A673 (cell line): ENCODE measurements around the gene CNN2. TPM values are rescaled to one million over a fixed set of nuclear protein-coding genes. Genes with fewer than 3 reads are reported as not detected.

Experiments
- BruUV-seq: library from RNA; stranded (reverse); fragments of 400-500 nt; replicated peaks from 2 replicates; lab custom pipeline; 2021; lab: Mats Ljungman, UMichigan
- CTCF ChIA-PET: fragments of 300-600 bp; sonication (Branson Sonifier 250); formaldehyde crosslinking; loops from one replicate; lab custom pipeline; 2022; ENCODE audit warnings: antibody characterized with exemption; lab: Charles Lee
- POLR2A ChIA-PET: fragments of 300-600 bp; sonication (Branson Sonifier 250); formaldehyde crosslinking; loops from one replicate; lab custom pipeline; 2022; ENCODE audit warnings: antibody characterized with exemption; ENCODE audit not compliant: low non-redundant PET; lab: Charles Lee
- DNase-seq: peaks from one replicate; pipeline ENCODE4 v3.0.0-alpha.2; 2015; ENCODE audit warnings: low spot score
- H3K27ac ChIP-seq: fragments of 200-600 bp; sonication (generic); 2 replicates; pipeline ENCODE4 v1.5.1; 2016; ENCODE audit warnings: mixed run types, low read depth, mild to moderate bottlenecking, mixed read lengths, antibody characterized with exemption, low read length; ENCODE audit not compliant: poor library complexity, severe bottlenecking
- H3K27me3 ChIP-seq: fragments of 200-600 bp; sonication (generic); replicated peaks from 2 replicates; pipeline ENCODE4 v1.6.1; 2017; ENCODE audit warnings: mixed run types, low read depth, mild to moderate bottlenecking, mixed read lengths, antibody characterized with exemption, low read length; ENCODE audit not compliant: insufficient read depth, poor library complexity
- H3K36me3 ChIP-seq: fragments of 200-600 bp; sonication (generic); 2 replicates; pipeline ENCODE4 v1.6.1; 2016; ENCODE audit warnings: mixed run types, mild to moderate bottlenecking, mixed read lengths, antibody characterized with exemption, low read length; ENCODE audit not compliant: insufficient read depth, poor library complexity, severe bottlenecking
- H3K4me1 ChIP-seq: fragments of 200-600 bp; sonication (generic); 2 replicates; pipeline ENCODE4 v1.6.1; 2017; ENCODE audit warnings: mixed run types, mild to moderate bottlenecking, mixed read lengths, antibody characterized with exemption, low read length; ENCODE audit not compliant: insufficient read depth, poor library complexity, severe bottlenecking
- H3K4me3 ChIP-seq: fragments of 200-600 bp; sonication (generic); 2 replicates; pipeline ENCODE4 v1.5.1; 2016; ENCODE audit warnings: low read depth, mixed run types, mild to moderate bottlenecking, mixed read lengths, low read length; ENCODE audit not compliant: poor library complexity, severe bottlenecking
- H3K9me3 ChIP-seq: fragments of 200-600 bp; sonication (generic); 2 replicates; pipeline ENCODE4 v1.6.1; 2016; ENCODE audit warnings: mixed run types, low read depth, mild to moderate bottlenecking, mixed read lengths, antibody characterized with exemption, low read length; ENCODE audit not compliant: poor library complexity, severe bottlenecking
- CTCF ChIP-seq: fragments of 300-800, 200-600 bp; sonication (generic); conservative IDR thresholded peaks from 2 replicates; pipeline ENCODE4 v1.5.1; 2017; ENCODE audit warnings: low read depth, mild to moderate bottlenecking, antibody characterized with exemption, low read length, moderate library complexity, mixed read lengths
- EZH2 ChIP-seq: fragments of 200-600 bp; sonication (generic); IDR thresholded peaks from 2 replicates; pipeline ENCODE4 v1.6.1; 2017; ENCODE audit warnings: borderline replicate concordance, low read depth, mild to moderate bottlenecking, mixed read lengths, antibody characterized with exemption, low read length; ENCODE audit not compliant: poor library complexity, severe bottlenecking
- intact Hi-C: fragments of 100-400 bp; cut with micrococcal nuclease; formaldehyde crosslinking; loops from one replicate; pipeline ENCODE4 v1.10.0; 2022; ENCODE audit not compliant: unreplicated experiment
- total RNA-seq: library from RNA; stranded (reverse); gene quantifications from 2 replicates; pipeline ENCODE4 v1.2.3, GENCODE V29; 2021

CNN2 gene
- total RNA-seq, 1 experiment from 2014 or later, result 112 TPM

GRCh38 chr19:991174-991931, 35.1 kb upstream of the CNN2 start:
- Histone ChIP-seq H3K27me3 (peaks cover 3% of the 10 kb centered on the region), H3K9me3 (no peaks in the 10 kb centered on the region), H3K36me3 (peaks cover 32% of the 10 kb centered on the region), H3K4me3 (no peak overlapping the region), H3K27ac (no peak overlapping the region), H3K4me1 (peaks cover 9% of the 10 kb centered on the region)
- BruUV-seq, result no TSS peak
- ChIA-PET POLR2A (interaction anchor here (0.6 kb wide), 1 partner anchor 276 kb away, joined by 3 read pairs; no protein-coding TSS in a partner anchor), CTCF (interaction anchor here (0.6 kb wide), 1 partner anchor 122 kb away, joined by 3 read pairs; no protein-coding TSS in a partner anchor)
- TF ChIP-seq CTCF (no peak), EZH2 (no peak)
- intact Hi-C loops, result no loop called here
- no peak for DNase-seq

- no peak overlapping the region for H3K4me3 ChIP-seq
- no peaks in the 10 kb centered on the region for H3K9me3 ChIP-seq
- H3K27me3 ChIP-seq, result peaks cover 11% of the 10 kb centered on the region
- intact Hi-C loops, result no loop called here
- CTCF ChIA-PET, result no interaction called here
- no peak for DNase-seq
- POLR2A ChIA-PET, result no interaction called here
- H3K27ac ChIP-seq, result no peak overlapping the region
- no TSS peak for BruUV-seq
- TF ChIP-seq CTCF (no peak), EZH2 (no peak)
- peaks cover 12% of the 10 kb centered on the region for H3K4me1 ChIP-seq
- H3K36me3 ChIP-seq, result peaks cover 25% of the 10 kb centered on the region
These were observed 34.3 kb upstream of the CNN2 start for GRCh38 chr19:991932-992669.

- POLR2A ChIA-PET, result interaction anchor here (0.6 kb wide), 1 partner anchor 99 kb away, joined by 3 read pairs; no protein-coding TSS in a partner anchor
These were observed 33.7 kb upstream of the CNN2 start for GRCh38 chr19:992670-993055.

More at GRCh38 chr19:992670-993055, 33.7 kb upstream of the CNN2 start:
- no peaks in the 10 kb centered on the region for H3K9me3 ChIP-seq
- CTCF ChIA-PET, result no interaction called here
- no peak overlapping the region for H3K27ac ChIP-seq
- no peak for DNase-seq
- no peak for TF ChIP-seq CTCF
- H3K4me1 ChIP-seq, result peaks cover 12% of the 10 kb centered on the region
- intact Hi-C loops, result no loop called here
- H3K4me3 ChIP-seq, result no peak overlapping the region
- no TSS peak for BruUV-seq
- H3K27me3 ChIP-seq, result peaks cover 16% of the 10 kb centered on the region
- peaks cover 25% of the 10 kb centered on the region for H3K36me3 ChIP-seq
